ENCODE data around the gene NAP1L3.

Gene NAP1L3

GRCh38 chrX:93673056-93673868, at the start of gene NAP1L3:
NAP1L3 (minus strand) TSS chrX:93673578; CDS start chrX:93673304, 274 bp downstream.
- DNase-seq, result peak in 1 of 2 experiments; percentile 44

- DNase-seq, result no peak
These were observed 37.7 kb upstream of the NAP1L3 start for GRCh38 chrX:93711076-93711475.

GRCh38 chrX:93703701-93704100, 30.3 kb upstream of the NAP1L3 start:
- DNase-seq, result no peak

DNA sequence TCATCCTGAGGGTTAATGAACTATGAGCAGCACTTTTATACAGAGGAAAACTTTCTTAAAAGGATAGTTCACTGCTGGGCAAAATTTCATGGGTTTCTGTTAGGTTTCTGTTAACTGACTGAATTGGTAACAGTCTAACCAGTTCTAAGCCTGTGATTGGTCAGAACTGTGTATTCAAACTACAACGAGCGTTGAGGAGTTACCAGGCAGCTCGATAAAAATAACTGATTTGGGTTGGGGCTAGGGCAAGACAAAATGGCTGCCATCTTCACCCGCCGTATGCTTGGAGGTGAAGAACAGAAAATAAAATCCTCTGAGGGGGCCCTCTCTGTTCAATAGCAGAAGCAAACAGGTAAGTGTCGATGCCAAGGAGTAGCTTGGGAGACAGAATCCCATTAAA, 22.6 kb upstream of the NAP1L3 start:
- DNase-seq, result no peak

- DNase-seq, result no peak
These were observed 492 bp upstream of the NAP1L3 start, which contains the start of gene FAM133A for GRCh38 chrX:93673869-93674271. FAM133A (plus strand) TSS chrX:93674206; CDS start chrX:93709420, 35,214 bp downstream.

DNA sequence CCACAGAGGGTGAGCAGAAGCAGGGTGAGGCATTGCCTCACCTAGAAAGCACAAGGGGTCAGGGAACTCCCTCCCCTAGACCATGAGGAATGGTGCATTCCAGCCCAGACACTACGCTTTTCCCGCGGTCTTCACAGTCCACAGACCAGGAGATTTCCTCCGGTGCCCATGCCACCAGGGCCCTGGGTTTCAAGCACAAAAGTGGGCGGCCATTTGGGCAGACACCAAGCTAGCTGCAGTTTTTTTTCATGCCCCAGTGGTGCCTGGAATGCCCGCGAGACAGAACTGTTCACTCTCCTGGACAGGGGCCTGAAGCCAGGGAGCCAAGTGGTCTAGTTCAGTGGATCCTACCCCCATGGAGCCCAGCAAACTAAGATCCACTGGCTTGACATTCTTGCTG, 12.8 kb downstream of the NAP1L3 start:
- no peak for DNase-seq

DNA sequence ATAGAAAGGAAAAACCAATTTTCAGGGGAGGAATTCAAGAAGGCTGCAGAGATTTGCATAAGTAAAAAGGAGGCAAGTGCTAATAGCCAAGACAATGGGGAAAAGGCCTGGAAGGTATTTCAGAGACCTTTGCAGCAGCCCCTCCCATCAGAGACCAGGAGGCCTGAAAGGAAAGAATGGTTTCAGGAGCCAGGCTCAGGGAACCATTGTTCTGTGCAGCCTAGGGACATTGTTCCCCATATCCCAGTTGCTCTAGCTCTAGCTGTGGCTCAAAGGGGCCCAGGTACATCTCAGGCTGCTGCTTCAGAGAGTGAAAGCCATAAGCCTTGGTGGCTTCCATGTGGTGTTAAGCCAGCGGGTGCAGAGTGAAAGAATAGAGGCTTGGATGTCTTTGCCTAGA, 24.0 kb downstream of the NAP1L3 start:
- DNase-seq, result no peak

- DNase-seq, result no peak
These were observed 35.8 kb downstream of the NAP1L3 start for GRCh38 chrX:93637591-93637990.

All from NCI-H1930 (cell line).